Esophagus muscularis mucosa (tissue), 3 donors: ENCODE measurements around the gene NBEAL2.

Source experiments
- CTCF ChIP-seq, 3 experiments: fragments of 200-600 bp in 2 of 3; fragments of 450-650 bp in 1 of 3; sonication (generic) in 2 of 3; IDR thresholded peaks; one replicate each; pipeline ENCODE4 v1.5.1; 2017 to 2019; ENCODE audit warnings: antibody characterized with exemption in 3 of 3, mild to moderate bottlenecking in 2 of 3, moderate library complexity in 1 of 3
- POLR2A ChIP-seq: fragments of 450-650 bp; IDR thresholded peaks from one replicate; pipeline ENCODE4 v1.6.1; 2017; ENCODE audit warnings: antibody characterized with exemption, moderate library complexity, mild to moderate bottlenecking, low read depth
- POLR2AphosphoS5 ChIP-seq, 2 donors: sonication (generic); formaldehyde crosslinking; IDR thresholded peaks; one replicate each; pipeline ENCODE4 v1.6.1; 2017; ENCODE audit warnings: antibody characterized with exemption in 2 of 2

DNA sequence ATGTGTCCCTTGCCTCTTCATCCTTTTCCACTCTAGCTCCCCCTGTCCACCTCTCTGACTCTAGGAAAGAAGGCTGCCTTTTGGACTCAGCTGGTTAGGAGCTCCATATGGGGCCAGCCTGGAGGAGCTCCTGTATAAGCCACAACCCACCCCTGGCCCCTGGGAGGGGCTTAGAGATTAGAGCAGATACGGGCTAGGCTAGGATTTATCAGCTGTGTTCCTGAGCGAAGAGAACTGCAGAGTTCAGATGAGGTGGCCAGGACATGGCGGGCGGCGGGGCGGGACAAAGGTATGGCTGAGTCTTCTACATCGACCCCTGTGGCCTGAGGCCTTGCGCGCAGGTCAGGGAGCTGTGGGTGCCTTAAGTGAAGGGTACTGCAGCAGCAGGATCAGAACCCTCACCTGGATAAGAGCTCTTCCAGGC lies 7.9 kb downstream of the NBEAL2 start:
- TF ChIP-seq CTCF (IDR thresholded peaks at IDR 0.05) (no peak), POLR2A (no peak), POLR2AphosphoS5 (IDR thresholded peaks at IDR 0.05) (no peak)
